Stimulated activated CD4-positive, alpha-beta T cell treated with anti-CD3 and anti-CD28 coated beads, Interleukin-4, amount 100 ng/mL, for 1 hour (primary cell): ENCODE results near the gene TSPAN16.
"Not testable (repeated sequence)": the region's sequence is repeated elsewhere in the genome, so short reads cannot be mapped to it uniquely, and the experiment has no call there.

Experiments used
- DNase-seq: peaks from one replicate; pipeline ENCODE4 v3.0.0-alpha.2; 2020

TSPAN16 gene

DNA sequence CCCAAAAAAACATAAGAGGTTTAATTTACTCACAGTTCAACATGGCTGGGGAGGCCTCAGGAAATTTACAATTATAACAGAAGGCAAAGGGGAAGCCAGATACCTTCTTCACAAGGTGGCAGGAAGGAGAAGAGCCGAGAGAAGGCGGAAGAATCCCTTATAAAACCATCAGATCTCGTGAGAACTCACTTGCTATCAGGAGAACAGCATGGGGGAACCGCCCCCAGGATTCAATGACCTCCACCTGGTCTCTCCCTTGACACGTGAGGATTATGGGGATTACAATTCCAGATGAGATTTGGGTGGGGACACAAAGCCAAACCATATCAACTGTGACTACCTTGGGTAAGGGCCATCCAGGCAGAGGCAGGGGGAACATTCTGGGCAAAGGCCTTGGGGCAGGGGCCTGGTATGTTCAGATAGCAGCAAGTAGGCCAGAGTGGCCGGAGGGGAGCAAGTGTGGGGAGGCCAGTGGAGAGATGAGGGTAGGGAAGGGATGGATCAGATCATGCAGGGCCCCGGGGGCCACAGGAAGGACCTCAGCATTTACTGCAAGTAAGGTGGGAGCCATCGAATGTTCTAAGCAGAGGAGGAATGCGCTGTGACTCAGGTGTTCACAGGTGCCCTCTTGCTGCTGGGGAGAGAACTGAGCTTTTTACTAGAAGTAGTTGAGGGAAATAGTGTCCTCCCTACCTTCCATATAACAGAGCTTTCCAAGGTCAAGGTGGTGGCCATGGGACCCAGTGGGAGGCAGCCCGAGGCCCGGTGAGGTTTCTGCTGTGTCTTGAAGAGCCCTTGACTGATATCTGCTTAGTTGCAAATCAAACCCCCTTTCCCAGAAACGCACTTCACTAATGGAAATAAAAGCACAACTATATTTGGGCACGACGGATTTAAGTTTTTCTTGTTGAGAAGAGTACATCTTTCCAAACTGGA, 25.5 kb downstream of the TSPAN16 start:
- DNase-seq, result no peak

DNA sequence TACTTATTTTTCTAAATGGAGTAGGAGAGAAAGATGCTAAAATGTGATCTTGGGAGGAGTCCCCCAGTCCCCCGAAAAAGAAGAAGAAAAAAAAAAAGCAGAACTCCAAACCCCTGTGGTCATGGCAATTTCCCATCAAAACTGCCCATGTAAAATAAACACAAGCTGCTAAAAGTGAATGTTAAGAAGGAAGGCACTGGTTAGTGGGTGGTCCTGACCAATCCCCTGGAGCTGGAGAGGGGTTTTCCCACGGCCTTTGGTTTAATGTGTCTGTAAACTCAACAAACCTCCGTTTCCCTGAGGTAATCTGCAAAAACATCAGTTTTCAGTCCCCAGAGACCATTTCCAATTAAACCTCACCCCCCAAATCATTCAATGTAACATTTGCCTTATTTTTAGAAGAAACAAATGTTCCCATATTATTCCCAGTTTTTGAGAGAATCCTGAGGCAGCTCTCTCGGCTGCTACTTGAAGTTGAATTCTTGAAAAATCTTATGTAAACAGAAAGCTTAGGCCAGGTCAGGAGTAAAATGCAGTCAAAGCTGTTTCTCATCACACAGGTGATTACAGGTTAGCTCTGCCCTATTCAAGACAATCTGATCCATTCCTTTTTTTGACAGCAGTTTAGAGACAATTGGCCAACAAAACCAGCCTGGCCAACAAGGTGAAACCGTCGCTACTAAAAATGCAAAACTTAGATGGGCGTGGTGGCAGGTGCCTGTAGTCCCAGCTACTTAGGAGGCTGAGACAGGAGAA, 26.5 kb downstream of the TSPAN16 start:
- no peak for DNase-seq

DNA sequence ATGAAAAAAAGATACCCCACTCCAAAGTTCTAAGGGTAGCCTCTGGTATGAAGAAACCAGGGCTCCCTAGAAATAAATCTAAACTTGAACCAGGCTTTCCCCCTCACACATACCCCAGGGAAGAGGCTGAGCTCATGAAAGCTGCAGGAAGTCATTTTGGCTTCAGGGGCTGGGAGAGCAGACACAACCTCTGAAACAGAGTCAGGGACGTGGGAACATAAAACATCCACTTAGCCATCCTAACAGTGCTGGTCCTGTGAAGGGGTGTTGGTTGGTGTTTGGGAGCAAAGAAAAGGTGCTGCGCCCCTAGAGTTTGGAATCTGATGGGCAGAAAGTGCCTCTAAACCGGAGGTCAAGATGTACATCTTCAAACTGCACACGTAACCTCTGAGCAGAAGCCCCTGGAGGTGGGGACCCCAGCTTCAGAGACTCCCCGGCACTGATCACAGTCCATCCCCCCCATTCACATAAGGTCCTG, 27.7 kb downstream of the TSPAN16 start:
- no peak for DNase-seq

DNA sequence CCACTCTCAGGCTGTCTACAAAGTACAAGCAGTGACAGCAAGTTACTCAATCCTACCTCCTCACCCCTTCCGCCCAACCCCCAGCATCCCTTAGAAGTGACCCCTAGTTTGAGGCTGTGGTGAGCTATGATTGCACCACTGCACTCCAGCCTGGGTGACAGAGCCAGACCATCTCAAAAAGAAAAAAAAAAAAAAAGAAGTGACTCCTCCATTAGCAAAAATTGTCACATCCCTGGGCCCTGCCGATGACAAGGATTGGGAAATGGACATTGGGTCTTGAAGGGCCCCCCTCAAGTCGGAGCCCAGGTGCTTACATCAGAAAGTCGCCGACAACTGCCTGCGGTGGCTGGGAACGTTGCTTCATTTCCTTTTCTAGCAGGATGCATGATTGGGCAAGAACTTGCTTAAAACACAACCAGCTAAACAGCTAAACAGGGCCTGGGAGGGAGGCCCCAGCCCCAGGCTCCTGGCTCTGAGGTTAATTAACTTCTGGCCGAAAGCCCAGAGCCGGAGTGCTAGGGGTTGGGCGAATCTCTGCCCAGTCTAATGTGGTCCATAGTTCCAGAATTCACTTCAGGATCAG, 28.2 kb downstream of the TSPAN16 start:
- peak; percentile 13 for DNase-seq

DNA sequence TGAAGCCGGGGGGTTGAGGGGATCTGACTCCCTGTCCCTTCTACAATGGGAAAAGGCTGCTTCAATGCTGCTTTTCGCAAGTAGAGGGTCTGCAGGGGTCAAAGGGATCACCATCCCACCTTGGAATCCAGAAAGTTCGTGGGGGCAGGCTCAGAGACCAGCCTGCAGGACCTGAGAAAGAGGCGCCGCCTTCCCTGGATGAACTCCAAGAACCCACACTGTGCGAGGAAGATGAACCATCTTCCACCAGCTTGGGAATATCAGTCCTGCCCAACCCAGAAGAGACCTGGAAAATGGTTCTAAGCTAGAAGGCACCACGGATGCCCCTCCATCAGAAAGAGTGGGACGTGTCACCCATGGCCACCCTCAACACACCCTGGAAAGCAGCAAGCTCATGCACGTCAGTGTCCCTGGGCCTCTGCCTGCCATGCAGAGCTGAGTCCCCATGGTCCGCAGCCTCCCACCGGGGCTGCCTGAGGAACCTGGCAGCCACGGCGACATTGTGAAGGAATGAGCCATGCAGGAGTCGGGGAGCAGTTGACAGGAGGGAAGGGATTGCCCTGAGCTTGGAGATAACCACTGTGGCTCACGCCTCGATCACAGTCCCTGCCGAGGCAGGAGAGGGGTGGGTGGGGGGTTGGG, 28.9 kb downstream of the TSPAN16 start:
- no peak for DNase-seq

DNA sequence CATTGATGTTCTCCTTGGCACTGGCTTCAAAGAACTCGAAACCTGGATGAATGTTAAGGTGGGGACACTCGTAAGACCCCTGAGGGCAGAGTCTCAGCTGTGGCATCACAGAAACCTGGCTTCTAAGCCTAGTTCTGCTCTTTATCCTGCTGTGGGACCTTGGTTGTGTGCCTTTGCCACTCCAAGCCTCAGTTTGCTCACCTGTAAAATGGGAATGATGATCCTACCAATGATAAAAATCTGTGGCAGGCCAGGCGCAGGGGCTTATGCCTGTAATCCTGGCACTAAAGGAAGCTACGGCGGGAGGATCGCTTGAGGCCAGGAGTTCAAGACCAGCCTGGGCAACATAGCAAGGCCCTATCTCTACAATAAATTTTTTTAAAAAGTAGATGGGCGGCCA, 29.6 kb downstream of the TSPAN16 start:
- no peak for DNase-seq

DNA sequence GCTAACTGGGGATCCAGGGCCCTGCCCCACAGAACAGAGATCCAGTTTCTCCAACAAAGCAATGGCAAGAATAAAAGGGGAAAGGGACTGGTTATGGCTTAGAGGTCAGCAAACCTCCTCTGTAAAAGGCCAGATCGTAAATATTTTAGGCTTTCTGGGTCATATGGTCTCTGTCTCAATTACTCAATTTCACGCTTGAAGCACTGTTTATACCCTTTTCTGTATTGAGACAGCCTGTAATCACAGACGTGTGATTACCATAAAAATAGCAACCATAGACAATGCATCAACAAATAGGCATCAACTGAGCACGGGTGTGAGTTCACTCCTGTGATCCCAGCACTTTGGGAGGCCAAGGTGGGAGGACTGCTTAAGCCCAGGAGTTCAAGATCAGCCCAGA, 34.2 kb downstream of the TSPAN16 start:
- no peak for DNase-seq

DNA sequence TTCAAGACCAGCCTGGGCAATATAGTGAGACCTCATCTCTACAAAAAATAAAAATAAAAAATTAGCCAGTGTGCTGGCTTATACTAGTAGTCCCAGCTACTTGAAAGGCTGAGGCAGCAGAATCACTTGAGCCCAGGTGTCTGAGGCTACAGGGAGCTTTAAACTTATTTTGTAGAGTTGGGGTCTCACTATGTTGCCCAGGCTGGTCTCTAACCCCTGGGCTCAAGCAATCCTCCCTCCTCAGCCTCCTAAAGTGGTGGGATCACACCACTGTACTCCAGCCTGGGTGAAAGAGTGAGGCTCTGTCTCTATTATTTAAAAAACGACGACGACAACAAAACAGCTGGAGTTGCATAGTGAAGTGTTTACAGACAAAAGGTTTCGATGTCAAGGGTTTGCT, 35.5 kb downstream of the TSPAN16 start:
- DNase-seq, result no peak

DNA sequence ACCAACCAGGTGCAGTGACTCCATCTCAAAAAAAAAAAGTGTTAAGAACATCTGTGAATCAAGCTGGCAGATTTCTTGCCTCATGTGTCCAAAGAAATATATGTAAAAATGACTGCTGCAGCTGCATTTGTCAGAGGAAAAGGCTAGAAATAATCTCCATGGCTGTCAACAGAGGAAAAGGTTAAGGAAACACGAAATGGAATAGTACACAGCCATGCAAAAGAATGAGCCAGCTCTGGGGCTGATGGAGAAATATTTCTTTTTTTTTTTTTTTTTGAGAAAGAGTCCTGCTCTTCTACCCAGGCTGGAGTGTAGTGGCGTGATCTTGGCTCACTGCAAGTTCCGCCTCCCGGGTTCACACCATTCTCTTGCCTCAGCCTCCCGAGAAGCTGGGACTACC, 36.9 kb downstream of the TSPAN16 start:
- DNase-seq, result no peak

DNA sequence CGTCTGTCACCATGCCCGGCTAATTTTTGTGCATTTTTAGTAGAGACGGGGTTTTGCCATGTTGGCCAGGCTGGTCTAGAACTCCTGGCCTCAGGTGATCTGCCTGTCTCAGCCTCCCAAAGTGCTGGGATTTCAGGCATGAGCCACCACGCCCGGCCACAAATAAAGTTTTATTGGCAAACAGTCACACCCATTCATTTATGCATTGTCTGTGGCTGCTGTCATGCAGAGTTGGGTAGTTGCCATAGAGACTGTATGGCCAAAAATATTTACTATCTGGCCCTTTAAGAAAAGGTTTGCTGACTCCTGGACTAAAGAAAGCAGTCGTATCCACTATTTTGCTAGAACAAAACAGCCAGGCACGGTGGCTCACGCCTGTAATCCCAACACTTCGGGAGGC, 37.9 kb downstream of the TSPAN16 start:
- DNase-seq, result not testable (repeated sequence)

DNA sequence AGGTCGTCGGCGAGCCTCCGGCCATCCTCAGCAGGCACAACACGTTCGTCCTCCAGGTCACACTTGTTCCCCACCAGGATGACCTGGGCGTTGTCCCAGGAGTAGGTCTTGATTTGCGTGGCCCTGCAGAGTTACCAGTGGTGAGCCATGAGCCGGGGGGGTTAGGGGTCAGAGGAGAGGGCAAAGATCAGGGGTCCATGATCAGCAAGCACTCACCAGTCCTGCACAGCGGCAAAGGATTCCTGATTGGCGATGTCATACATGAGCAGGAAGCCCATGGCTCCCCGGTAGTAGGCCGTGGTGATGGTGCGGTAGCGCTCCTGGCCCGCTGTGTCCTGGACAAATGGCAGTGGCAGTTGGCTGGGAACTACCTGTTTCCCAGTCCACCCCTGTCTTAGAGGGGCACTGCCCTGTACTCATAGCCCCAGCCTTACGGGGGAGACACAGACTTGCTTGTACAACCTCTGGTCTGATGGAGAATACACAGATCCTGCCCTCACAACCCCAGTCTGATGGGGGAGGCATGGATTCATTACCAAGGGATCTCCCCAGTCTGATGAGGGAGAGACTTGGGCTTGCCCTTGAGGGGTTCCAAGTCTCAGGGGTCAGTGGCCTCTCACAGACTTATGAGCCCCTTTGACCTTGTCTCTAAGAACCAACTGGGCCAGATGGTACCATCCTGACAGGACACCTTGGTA, 39.6 kb downstream of the TSPAN16 start:
- no peak for DNase-seq

DNA sequence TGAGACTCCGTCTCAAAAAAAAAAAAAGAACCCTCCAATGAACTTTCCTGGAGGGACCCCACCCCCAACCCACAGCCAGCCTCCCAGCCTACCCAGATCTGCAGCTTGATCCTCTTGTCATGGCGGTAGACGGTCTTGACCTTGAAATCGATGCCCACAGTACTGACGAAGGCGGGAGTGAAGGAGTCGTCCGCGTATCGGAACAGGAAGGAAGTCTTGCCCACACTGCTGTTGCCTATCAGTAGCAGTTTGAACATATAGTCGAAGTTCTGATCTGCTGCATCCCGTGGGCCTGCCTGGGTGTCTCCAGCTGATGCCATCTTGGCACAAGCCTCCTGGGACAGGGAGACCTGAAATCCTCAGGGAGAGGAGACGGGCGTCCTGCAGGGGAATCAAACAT, 41.1 kb downstream of the TSPAN16 start:
- no peak for DNase-seq

DNA sequence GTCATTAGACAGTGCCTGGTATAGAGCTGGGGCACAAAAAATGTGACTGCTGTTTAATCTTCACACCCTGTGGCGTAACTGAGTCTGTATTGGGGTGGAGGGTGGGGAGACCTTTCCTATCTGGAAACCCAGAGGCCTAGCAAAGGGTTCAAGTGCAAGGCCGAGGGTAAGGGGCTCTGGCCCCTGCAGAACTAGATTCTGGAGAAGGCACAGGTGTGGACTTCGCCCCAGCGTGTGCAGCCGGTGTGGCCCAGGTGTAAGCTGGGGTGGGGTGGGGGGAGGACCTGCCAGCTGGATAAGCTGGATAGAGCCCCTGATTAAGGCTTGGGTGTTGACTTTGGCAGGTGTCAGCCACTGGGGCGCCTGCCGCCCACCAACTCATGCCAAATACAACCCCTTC, 42.2 kb downstream of the TSPAN16 start:
- DNase-seq, result no peak

DNA sequence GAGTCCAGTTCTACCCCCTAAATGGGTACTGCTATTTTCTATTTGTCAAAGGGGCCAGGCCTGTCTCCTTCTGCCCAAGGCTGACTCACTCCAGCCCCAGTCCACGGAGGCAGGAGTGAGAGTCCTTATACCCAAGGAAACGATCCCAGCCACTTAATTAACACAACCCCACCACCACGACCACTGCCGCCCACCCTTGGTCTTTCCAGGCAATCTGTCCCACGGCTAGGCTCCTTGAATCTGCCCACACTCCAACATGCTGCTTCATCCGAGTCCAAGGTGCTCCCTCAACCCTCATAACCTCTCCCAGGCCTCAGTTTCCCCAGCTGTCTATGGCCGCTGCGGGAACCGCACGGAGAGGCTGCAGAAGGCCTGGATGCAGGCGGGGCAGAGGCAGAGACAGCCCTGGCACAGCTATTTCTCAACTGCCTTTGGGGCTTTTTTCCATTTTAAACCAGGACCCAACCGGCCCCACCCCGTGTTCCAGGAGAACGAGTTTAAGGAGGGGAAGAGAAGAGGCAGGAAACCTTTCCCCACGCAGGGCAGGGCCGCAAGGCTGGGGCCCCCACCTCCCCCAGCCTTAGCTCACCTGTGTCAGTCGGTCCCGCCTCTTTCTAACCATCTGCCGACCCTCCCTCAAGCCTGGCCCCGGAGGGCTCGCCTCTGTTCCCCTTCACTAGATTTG, 42.8 kb downstream of the TSPAN16 start:
- DNase-seq, result no peak

DNA sequence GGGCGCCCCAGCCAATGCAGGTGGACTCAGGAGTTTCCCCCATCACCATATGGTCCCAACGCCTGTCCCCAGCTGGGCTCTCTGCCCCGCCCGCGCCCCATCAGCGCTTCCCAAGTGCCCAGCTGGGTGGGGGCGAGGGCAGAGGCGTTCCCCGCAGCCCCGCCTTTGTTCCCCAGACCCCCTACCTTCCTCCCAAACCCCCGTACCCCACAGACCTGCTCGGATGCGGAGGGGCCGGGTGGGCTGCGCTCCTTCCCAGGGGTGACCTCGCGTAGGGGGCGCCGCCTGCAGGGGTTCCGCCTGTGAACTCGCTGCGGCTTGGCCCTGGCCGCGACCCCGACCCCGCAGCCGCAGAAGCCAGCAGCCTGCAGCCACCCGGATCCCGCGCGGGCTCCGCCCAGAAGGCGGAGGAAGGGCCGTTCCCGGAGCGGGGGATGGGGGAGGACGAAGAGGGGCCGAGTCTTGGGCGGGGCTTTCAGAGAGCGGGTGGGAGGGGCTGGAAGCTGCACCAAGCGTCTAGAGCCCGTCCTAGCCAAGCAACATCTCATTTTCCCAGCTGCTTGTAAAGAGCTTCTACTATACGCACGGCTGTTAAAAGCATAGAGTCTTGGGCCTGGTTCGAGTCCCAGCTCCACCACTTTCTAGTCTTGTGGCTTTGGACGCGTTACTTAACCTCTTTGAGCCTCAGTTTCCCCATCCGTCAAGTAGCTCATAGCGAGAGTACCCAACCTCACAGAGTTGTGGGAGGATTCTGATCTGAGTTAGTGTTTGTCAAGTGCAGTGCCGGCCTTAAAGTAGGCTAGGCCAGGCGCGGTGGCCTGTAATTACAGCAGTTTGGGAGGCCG, 43.5 kb downstream of the TSPAN16 start, which contains the start of gene RAB3D:
Gene RAB3D (minus strand): TSS at position 404 of the 845 bp plus-strand sequence. CDS start 2,258 bp downstream, outside the sequence.
- DNase-seq, result peak; percentile 83

DNA sequence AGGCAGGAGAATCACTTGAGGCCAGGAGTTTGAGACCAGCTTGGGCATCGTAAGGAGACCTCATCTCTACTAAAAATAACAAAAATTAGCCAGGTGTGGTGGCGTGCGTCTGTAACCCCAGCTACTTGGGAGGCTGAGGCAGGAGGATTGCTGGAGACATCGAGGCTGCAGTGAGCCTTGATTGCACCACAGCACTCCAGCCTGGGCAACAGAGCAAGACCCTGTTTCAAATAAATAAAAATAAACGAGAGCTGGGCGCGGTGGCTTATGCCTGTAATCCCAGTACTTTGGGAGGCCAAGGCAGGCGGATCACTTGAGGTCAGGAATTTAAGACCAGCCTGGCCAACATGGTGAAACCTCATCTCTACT, 44.1 kb downstream of the TSPAN16 start:
- not testable (repeated sequence) for DNase-seq

DNA sequence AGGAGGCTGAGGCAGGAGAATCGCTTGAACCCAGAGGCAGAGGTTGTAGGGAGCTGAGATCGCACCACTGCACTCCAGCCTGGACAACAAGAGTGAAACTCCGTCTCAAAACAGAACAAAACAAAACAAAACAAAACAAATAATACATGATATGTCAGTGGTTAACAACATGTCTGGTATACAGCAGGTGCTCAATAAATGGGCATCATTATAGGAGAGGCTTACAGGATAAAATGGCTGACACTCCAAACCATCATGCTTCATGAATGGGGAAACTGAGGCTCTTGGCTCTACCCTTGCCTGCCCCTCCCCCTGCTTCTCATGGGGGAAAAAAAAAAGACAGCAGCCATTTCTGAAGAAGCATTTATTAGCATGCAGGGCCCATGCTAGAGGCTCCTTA, 46.5 kb downstream of the TSPAN16 start:
- no peak for DNase-seq

DNA sequence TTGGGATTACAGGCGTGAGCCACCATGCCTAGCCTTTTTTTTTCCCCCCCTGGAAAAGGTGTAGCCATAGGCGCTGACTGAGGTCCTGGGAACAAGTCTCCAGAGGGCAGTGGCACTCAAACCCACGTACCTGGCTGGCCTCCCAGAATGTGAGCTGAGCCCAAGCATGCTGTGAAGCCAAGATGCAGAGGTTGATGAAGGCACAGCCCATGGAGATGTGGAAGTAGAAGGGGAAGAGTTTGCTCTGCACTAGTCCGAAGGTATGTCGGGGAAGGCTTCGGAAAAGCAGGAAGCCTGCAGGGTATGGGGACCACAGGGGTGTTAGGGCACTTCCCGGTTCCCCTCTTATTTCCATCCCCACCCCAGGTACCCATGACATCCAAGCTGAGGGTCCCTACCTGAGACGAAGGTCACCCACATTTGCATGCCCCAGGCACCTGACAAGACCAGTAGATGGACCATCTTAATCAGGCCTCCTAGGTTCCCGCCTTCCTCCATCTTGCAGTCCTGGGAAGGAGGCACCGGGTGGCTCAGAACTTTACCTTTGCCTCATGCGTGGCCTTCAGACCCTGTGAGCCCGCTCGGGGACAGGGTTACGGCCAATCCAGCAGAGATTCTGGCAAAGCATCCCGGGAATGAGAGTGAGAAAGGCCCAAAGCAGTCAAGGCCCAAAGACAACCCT, 49.3 kb downstream of the TSPAN16 start:
- no peak for DNase-seq

DNA sequence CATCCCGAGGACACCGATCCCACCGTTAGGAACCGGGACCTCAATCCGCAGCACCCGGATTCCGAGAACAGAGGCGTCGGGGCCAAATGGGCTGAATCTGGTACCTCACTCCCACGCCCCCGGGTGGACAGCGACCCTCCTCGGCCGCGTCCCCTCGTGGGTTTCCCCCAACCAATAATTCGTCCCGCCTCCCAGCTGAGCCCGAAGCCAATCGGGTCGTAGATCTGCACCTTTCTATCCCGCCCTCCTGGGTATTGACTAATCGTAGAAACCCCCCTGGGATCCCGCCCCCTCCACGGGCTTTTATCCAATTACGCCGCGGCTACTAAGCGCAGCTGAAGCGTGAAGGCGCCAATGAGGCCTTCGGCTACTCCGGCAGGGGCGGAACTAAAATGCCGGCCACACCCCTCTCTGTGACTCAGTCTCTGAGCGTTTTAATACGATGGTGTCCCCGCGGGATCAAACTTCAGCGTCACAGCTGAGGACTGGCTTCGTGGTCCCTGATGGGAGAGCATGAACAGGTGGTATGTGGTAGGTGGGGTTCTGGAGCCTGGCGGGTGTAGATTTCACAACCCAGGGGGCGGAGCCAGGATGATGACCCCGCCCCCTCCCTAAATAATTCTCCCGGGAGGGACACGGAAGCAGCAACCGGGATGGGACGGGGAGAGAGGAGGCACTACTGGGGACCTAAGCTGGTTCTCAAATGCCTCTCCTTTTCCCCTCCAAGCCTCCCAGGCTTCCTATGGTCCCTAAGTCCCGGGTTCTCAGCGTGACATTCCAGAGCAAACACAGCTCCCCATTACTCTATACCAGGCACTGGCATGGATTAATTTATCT, 50.4 kb downstream of the TSPAN16 start, which contains the start of the genes CCDC159 and TMEM205:
Gene CCDC159 (plus strand): TSS at position 416 of the 837 bp plus-strand sequence. CDS start 88 bp downstream, at position 504.
Gene TMEM205 (minus strand): TSS at position 165 of the 837 bp plus-strand sequence. CDS start 649 bp downstream, outside the sequence.
- DNase-seq, result peak; percentile 97
